ENCODE results near the gene ANKIB1. TPM values are rescaled to one million over a fixed set of nuclear protein-coding genes. Genes with fewer than 3 reads are reported as not detected.

ANKIB1 gene
- total RNA-seq, 4 donors from 2014 or later: 27.1 to 38.1 (median 36.8) TPM

- Histone ChIP-seq H3K9me3 (no peaks in the 10 kb centered on the region), H3K36me3 (no peaks in the 10 kb centered on the region), H3K27me3 (no peaks in the 10 kb centered on the region), H3K4me1 (no peaks in the 10 kb centered on the region), H3K4me3 (no peak overlapping the region), H3K27ac (no peak overlapping the region)
- WGBS, 2 donors: 83 to 86% methylated on average over 4 of the region's 4 CpGs
- TF ChIP-seq CTCF (IDR thresholded peaks at IDR 0.05) (no peak), EP300 (IDR thresholded peaks at IDR 0.05) (no peak), POLR2A (IDR thresholded peaks at IDR 0.05) (no peak)
- no peak for DNase-seq (ENCODE audit: low spot score in 2 of 2)
Measured at GRCh38 chr7:92255308-92255707, 9.5 kb downstream of the ANKIB1 start.

- no peak for DNase-seq (ENCODE audit: low spot score in 2 of 2)
- Histone ChIP-seq H3K4me1 (no peaks in the 10 kb centered on the region), H3K27ac (no peak overlapping the region), H3K9me3 (no peaks in the 10 kb centered on the region), H3K27me3 (no peaks in the 10 kb centered on the region), H3K4me3 (no peak overlapping the region), H3K36me3 (peaks cover 0 to 6% (median 0%) of the 10 kb centered on the region in 3 donors)
- TF ChIP-seq CTCF (IDR thresholded peaks at IDR 0.05) (no peak), EP300 (IDR thresholded peaks at IDR 0.05) (no peak), POLR2A (IDR thresholded peaks at IDR 0.05) (no peak)
- WGBS, 2 donors: 96% methylated on average over 4 of the region's 4 CpGs
Measured at GRCh38 chr7:92259062-92259461, 13.3 kb downstream of the ANKIB1 start.

DNA sequence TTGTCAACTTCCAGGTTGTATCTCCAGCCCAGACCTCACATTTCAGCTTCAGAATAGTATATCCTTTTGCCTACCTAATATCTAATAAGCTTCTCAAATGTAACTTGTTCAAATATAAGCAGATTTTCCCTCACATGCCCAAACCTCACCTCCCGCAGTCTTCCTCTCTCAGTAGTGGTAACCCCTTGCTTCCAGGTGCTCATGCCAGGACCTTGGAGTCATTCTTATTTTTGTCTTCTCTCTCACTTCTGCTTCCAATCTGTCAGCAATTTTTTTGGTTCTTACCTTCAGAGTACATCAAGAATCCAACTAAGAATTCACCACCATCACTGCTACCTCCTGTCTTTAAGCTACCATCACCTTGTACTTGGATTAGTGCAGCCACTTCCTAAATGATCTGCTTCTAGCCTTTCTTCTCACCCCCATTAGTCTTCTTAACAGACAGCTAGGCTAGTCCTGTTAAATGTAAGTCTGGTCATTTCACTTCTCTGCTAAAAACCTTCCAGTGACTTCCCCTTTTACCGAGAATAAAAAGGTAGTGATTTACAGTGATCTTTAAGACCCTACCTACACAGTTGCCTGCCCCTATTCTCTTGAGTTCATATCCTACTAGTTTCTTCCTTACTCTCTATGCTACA is 14.0 kb downstream of the ANKIB1 start:
- Histone ChIP-seq H3K27me3 (no peaks in the 10 kb centered on the region), H3K4me3 (no peak overlapping the region), H3K9me3 (no peaks in the 10 kb centered on the region), H3K27ac (no peak overlapping the region), H3K4me1 (no peaks in the 10 kb centered on the region), H3K36me3 (peaks cover 0 to 6% (median 0%) of the 10 kb centered on the region in 3 donors)
- DNase-seq (ENCODE audit: low spot score in 2 of 2): no peak
- TF ChIP-seq CTCF (IDR thresholded peaks at IDR 0.05) (no peak), EP300 (IDR thresholded peaks at IDR 0.05) (no peak), POLR2A (IDR thresholded peaks at IDR 0.05) (no peak)
- WGBS, 2 donors: 90% methylated on average over 2 of the region's 2 CpGs

GRCh38 chr7:92260248-92260781 is 14.5 kb downstream of the ANKIB1 start:
- TF ChIP-seq CTCF (IDR thresholded peaks at IDR 0.05) (no peak), EP300 (IDR thresholded peaks at IDR 0.05) (no peak), POLR2A (IDR thresholded peaks at IDR 0.05) (no peak)
- Histone ChIP-seq H3K4me3 (no peak overlapping the region), H3K9me3 (no peaks in the 10 kb centered on the region), H3K27me3 (no peaks in the 10 kb centered on the region), H3K36me3 (peaks cover 0 to 6% (median 0%) of the 10 kb centered on the region in 3 donors), H3K4me1 (no peaks in the 10 kb centered on the region), H3K27ac (no peak overlapping the region)
- no peak for DNase-seq (ENCODE audit: low spot score in 2 of 2)
- WGBS, 2 donors: 85 to 89% methylated on average over 7 of the region's 7 CpGs

GRCh38 chr7:92266415-92267241 is 20.9 kb downstream of the ANKIB1 start:
- DNase-seq (ENCODE audit: low spot score in 2 of 2): no peak
- Histone ChIP-seq H3K9me3 (no peaks in the 10 kb centered on the region), H3K27me3 (no peaks in the 10 kb centered on the region), H3K4me3 (no peak overlapping the region), H3K36me3 (peaks cover 0 to 6% (median 0%) of the 10 kb centered on the region in 3 donors), H3K27ac (no peak overlapping the region), H3K4me1 (no peaks in the 10 kb centered on the region)
- no peak for TF ChIP-seq CTCF (IDR thresholded peaks at IDR 0.05)
- TF ChIP-seq POLR2A (IDR thresholded peaks at IDR 0.05): no peak
- no peak for TF ChIP-seq EP300 (IDR thresholded peaks at IDR 0.05)
- WGBS, 2 donors: 94 to 95% methylated on average over 5 of the region's 5 CpGs

Measured in tibial nerve (tissue), 4 donors.